SKM-1 treated with dmso at 0.1 percent for 144 hours (cell line): ENCODE measurements around the gene OR2S2.

Experiments used
- DNase-seq: peaks from one replicate; lab custom pipeline; 2025; ENCODE audit not compliant: unreplicated experiment; lab: John Stamatoyannopoulos, UW

OR2S2 gene

GRCh38 chr9:35909687-35910612 is 48.0 kb downstream of the OR2S2 start:
- no peak for DNase-seq

DNA sequence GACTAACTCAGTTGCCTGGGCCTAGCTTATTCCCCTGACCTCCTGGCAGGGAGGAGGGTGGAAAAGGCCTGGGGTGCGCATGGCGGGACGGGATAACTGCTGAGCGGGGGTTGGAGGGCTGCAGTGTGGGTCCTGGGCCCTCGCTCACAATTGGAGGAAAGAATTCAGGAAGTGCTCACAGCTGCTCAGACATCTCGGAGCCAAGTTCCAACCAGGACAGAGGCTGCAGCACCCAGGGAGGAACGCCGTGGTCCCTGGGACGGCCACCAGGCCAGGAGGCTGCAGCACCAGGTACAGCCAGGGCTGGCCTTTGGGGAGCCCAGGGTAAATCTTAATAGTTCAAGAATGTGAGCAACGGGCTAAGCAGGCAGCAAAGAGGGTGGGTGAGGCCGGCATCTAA is 48.7 kb downstream of the OR2S2 start, which contains the start of gene SPAAR:
TSS of gene SPAAR (plus strand) at position 217 of the 400 bp plus-strand sequence. CDS start 974 bp downstream, outside the sequence.
- no peak for DNase-seq

GRCh38 chr9:35908504-35909125 is 49.3 kb downstream of the OR2S2 start:
- no peak for DNase-seq

GRCh38 chr9:35907711-35908503 is 50.0 kb downstream of the OR2S2 start:
- DNase-seq: no peak
